ENCODE measurements around the gene SHISAL2B.
"Not testable (repeated sequence)": the region's sequence is repeated elsewhere in the genome, so short reads cannot be mapped to it uniquely, and the experiment has no call there.

Gene SHISAL2B

GRCh38 chr5:64700765-64701164 is 10.5 kb downstream of the SHISAL2B start:
- DNase-seq (ENCODE audit: low read depth): no peak

DNA sequence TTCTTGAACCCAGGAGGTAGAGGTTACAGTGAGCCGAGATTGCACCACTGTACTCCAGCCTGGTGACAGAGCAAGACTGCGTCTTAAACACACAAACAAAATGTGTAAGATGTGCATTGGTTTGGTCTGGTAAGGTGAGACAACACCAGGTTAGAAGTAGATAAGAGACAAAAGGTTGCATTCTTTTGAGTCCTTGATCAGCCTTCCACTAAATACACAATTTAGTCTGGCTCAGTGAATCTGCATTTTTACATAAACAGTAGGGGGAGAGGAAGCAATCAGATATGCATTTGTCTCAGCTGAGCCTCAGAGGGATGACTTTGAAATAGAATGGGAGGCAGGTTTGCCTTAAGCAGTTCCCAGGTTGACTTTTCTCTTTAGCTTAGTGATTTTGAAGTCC is 15.8 kb downstream of the SHISAL2B start:
- DNase-seq (ENCODE audit: low read depth): not testable (repeated sequence)

DNA sequence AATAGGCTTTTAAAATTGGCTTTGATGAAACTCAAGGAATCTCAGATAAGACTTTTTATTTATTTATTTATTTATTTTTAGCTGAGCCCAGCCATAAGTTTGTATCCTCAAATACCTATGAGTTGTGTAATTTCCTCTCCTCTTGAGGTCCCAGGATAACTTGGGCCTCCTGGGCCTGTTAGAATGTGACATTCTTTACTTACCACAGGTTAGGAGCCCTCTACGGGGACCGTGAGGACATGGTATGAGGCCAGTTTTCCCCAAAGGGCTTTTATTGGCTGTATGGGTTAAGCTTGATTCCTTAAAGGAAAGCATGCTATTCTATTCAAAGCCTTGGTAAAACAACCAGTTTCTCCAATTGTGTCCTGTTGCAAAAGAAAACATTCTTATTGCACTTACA is 16.9 kb downstream of the SHISAL2B start:
- no peak for DNase-seq (ENCODE audit: low read depth)

GRCh38 chr5:64714495-64714894 is 24.2 kb downstream of the SHISAL2B start:
- DNase-seq (ENCODE audit: low read depth): not testable (repeated sequence)

DNA sequence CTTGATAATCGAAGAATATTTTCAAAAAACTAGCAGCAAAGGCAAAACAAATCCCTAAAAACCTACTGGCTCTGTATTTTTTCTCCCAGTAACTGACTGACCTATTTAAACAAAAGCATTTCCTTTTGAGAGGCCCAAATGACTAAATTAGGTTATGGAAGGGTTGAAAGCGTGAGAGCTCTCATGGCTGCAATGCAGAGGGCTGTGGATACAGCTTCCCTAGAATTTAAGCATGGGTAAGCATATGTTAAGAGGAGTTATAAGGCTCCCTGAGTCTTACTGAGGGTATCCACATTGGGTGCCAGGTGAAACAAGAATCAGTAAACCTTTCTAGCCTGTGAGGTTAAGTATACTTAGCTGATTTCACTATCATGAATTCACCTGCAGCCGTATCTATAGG is 32.3 kb downstream of the SHISAL2B start:
- no peak for DNase-seq (ENCODE audit: low read depth)

DNA sequence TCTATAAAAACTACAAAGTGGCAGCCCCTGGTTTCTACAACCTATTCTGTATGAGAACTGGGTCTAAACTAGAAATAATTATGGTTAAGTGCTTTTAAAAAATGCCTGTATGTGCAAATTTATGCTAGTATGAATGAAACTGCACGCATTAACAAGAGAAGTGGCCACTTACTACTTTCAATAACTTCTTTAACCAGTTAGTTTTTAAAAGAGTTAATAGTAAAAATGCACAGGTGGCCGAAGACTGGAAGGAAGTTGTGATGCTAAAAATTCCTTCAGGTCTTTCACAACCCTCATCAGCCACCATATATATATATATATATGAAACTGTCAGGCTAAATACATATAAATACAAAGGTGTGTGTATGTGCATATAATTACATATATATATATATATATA is 36.8 kb downstream of the SHISAL2B start:
- DNase-seq (ENCODE audit: low read depth): no peak

DNA sequence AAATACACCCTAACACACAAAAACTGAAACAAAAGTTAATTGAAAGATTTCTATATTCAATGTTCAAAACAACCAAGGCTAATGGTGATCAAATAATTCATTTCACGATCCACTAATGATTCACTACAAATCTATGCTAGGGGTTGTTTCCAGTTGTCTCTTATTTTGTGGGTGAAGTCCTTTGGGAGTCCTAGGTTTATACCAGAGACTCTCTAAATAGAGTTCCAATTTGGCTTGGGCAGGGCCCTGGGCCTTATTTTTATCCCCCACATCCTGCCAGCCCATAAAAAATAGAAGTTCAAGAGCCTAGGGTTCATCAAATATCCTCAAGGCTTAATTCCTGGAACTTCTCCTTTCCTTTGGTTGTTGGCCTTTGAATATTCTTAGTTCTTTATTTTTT is 52.1 kb downstream of the SHISAL2B start:
- DNase-seq (ENCODE audit: low read depth): no peak

DNA sequence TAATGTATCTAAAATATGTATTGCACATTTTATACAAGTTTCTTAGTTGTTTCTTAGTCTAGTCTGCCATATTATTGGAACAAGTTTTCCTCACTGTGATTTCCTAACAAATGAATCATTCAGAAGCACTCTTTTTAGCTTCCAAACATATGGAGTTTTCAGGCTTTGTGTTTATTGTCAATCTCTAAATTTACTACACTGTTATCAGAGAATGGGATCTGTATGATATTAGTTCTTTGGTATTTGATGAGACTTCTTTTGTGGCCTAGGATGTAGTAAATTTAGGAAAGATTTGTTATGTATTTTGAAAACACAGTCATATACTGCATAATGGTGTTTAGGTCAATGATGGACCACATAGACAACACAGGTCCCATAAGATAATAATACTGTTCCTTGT is 52.5 kb downstream of the SHISAL2B start:
- no peak for DNase-seq (ENCODE audit: low read depth)

- no peak for DNase-seq (ENCODE audit: low read depth)
Observed at GRCh38 chr5:64744914-64745313, 54.6 kb downstream of the SHISAL2B start.

DNA sequence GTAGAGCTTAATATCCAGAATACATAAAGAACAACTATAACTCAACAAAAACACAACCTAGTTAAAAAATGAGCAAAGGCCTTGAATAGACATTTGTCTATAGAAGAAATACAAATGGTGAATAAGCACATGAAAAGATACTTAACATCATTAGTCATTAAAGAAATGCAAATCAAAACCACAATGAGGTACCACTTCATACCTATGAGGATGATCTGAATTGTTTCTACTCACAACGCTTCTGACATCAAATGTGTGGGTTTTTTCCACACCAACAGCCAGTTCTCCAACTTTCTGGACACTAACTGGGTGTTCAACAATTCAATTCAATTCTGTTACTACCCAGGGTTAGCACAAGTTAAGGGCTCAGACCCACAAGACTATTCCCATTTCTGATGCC is 56.1 kb downstream of the SHISAL2B start:
- DNase-seq (ENCODE audit: low read depth): no peak

GRCh38 chr5:64749385-64749784 is 59.1 kb downstream of the SHISAL2B start:
- no peak for DNase-seq (ENCODE audit: low read depth)

- DNase-seq (ENCODE audit: low read depth): no peak
Observed at GRCh38 chr5:64754066-64754465, 63.8 kb downstream of the SHISAL2B start.

DNA sequence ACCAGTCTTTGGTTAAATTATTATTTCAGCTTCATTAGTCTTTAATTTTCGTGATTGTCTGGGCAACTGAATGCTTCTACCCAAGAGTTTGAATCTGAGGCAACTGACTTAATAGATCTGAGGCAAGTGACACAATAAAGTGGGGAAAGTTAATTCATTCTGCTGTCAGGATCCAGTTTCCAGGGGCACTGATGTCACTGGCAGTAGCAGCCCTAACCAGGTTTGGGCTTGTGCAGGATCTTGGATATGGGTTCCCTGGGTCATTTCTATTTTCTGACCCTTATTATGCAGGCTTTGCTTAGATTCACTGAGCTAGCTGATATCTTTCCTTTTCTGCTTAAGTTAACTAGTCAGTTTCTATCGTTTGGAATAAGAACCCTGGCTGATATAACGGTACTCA is 68.6 kb downstream of the SHISAL2B start:
- DNase-seq (ENCODE audit: low read depth): no peak

DNA sequence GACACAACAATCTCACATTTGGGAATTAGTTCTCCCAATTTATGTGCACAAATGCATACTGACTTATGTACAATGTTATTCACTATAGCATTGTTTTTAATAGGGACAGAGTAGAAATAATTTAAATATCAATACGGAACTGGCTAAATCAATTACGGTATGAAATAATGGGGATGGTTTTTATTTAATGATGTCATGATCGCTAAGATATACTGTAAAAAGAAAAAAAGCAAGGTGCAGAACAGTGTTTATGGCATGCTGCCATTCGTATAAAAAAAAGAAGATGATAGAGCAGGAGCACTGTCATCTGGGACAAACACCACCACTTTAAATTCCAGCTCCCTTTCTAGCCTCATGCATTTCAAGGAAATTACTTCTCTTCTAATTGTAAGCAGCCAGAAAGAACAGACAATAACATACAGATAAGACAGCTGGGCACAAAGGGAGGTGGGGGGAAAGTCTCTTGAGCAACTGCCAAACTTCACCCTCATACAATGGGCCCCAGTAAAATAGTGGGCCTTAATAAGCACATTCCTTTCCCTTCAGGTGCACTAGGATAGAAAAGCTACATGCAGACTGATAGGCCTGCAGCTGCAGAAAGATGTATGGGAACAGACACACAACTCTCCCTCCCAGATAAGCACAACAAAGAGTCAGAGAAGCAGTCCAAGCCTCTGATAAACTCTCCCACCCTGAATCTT is 69.8 kb downstream of the SHISAL2B start:
- no peak for DNase-seq (ENCODE audit: low read depth)

GRCh38 chr5:64763948-64764503 is 73.7 kb downstream of the SHISAL2B start:
- no peak for DNase-seq (ENCODE audit: low read depth)

DNA sequence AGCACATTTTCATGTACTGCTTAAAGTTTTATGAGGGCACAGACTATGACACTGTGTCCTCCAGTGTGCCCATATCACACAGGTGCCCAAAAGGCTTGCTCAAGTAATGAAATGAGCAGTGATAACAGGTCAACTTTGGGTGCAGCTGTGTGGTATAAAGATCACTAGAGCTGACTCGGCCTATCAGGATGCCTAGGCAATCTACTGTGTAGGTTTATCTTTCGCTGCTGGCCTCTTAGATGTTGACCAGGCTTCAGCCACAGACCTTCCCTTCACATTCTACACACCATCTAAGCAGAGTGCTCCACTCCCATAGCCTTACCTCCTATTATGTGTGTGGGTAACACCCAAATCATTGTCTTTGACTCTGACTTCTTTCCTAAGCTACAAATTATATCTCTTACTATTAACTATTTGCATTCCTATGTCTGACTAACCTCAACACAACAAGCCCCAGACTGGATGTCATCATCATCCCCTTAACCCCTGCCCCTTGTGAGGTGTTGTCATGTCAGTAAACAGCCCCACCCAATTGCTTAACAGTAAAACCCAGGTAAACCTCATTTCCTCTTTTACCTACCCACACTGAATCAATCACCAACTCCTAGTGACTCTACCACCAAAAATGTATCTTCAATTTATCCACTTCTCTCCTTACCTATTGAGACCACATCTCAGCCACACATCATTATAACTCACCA is 75.7 kb downstream of the SHISAL2B start:
- DNase-seq (ENCODE audit: low read depth): no peak

- no peak for DNase-seq (ENCODE audit: low read depth)
Observed at GRCh38 chr5:64766941-64767340, 76.6 kb downstream of the SHISAL2B start.

Data from fibroblast of gingiva (primary cell).